Astrocyte of the hippocampus (primary cell): ENCODE results near the gene TRIM59.
"Not testable (repeated sequence)": the region's sequence is repeated elsewhere in the genome, so short reads cannot be mapped to it uniquely, and the experiment has no call there.

Source experiments
- DNase-seq: peaks from one replicate; pipeline ENCODE4 v3.0.0; 2011; ENCODE audit warnings: low read depth, low spot score

The TRIM59 gene

DNA sequence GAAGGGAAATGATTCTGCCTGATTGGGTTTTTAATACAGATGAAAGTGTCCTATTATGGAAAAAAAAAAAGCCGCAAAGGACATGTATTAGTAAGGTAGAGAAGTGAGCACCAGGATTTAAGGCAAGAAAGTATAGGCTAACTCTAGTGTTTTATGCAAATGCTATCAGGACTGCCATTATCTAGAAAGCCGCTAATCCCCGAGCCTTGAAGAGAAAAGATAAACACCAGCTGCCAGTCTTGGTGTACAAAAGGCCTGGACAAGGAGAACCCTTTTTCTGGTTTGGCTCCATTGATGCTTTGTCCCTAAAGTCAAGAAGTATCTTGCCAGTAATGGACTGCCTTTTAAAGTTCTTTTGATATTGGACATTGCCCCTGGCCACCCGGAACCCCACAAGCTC lies 8.6 kb upstream of the TRIM59 start:
- DNase-seq, result no peak

DNA sequence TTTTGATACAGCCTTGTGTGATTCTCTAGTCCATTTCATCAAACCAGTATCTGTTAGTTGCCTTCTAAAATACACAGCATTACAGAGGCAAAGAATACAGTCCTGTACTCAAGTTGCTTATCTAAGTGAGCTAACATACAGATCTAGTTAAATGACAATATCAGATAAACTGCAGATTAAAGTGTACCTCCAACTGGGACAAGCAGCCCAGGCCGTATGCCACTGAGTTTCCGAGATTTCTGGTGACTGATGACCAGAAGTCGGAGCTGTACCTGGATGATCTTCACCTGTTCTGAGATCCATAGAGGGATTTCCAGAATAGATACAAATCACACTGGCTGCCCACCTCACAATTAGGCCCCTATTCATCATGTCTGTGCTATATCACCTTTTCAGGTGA lies 6.3 kb upstream of the TRIM59 start:
- no peak for DNase-seq

DNA sequence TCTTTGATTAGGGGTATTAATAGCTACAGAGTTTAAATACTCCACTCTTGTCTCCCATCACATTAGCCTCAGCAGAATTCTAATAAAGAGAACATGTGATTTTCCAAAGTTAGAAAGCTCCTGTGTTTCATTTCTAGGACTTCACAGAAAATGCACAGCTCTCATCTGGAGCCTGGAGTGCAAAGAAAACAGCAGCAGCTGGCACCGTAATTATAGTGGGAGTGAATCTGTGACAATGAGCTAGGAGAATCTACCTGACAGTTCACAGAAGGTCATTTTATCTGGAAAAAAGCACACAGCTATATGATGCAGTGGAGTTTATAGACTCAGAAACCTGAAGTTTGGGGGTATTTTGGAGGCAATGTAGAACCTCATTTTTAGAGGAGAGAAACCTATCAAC lies 5.4 kb upstream of the TRIM59 start:
- DNase-seq, result no peak

DNA sequence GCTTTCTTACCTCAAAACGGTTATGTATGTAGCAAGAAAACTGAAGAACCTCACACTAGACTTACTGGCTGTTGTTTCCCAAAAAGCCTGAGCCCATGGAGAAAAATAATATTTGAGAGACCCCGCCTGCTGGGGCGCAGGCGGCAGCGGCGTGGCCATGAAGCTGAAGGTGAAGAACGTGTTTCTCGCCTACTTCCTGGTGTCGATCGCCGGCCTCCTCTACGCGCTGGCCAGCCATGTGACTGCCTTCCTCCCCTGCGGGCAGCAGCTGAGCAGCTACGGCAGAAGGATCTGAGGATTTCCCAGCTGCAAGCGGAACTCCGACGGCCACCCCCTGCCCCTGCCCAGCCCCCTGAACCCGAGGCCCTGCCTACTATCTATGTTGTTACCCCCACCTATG lies 2.7 kb upstream of the TRIM59 start:
- DNase-seq, result not testable (repeated sequence)

DNA sequence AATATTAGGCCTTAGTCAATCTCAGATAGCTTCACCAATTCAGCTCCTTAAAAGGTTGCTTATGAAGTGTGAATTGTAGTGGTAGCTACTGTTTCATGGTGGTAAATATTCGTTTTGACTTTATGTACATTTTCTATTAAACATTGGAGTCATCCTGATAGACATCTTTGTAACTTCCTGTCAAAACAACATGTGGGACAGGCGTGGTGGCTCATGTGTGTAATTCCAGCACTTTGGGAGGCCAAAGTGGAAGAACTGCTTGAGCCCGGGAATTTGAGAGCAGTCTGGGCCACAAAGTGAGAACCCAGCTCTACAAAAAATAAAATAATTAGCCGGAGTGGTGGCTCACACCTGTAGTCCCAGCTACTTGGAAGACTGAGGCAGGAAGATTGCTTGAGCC lies 2.0 kb upstream of the TRIM59 start:
- no peak for DNase-seq

DNA sequence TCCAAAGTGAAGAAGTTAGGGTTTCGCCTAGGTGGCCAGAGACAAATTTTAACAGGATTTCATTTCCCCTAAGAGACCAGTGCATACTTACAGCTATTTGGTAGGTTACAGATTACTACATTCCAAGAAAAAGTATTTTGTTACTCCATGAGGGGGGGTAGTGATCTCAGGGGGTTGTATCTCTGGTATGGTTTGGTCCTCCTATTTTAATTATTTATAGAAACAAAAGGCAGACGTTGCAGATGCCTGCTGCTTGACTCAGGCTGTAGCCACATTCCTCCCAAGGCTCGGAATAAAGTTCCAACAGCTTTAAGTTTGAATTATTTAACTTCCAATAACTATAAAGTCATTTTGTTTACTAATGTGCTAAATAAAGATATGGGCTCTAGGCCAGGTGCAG lies 1.3 kb upstream of the TRIM59 start:
- DNase-seq, result peak; percentile 63

DNA sequence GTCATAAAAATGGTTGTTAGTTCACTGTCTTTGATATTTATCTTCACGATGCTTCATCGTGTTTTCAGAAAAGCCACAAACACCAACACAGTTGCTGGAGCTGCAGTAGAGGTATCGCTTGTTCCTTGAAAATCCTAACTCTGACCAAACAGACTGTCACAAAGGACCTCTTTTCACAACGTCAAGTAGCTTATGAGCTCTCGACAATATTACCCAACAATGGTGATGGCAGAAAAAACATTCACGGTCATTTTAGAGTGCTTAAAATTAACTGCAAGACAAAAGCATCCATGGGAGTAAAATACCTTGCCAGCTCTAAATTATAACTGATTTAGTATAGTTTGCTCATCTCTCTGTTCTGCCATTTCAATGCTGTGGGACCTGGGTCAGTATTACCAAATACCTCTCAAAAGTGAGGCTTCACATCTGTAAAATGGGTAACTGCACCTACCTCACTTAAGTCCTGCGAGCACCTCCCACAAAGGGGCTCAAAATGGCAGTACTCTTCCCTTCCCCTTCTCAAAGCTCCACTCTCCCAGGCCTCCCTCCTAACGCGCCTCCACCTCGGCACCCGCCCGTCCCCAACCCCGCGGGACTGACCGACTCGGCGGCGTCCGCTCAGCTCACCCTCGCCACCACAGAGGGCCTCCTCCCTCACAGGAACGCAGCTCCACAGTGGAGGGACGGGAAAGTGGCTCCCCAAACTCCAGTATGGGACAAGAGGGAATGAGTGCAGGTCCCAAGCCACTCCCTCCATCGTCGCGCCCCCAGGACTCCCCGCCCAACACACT lies 546 bp downstream of the TRIM59 start:
- peak; percentile 43 for DNase-seq

DNA sequence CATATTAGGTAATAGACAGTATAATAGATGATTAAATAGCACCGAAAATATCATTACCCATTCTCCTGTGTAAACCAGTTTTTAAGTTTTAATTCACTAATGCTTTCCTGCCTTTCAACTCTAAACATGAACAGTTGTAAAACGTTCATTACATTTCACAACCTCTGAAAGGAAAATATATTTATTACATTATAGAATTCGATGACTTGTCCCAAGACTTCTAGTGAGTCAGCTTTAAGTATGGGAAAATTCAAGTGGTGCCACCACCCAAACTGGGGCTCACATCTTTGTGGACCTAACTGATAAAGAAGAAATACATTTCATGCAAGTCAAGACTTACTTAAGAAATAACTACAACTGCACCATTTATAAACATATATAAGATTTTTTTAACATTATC lies 2.0 kb downstream of the TRIM59 start:
- DNase-seq, result peak; percentile 19

DNA sequence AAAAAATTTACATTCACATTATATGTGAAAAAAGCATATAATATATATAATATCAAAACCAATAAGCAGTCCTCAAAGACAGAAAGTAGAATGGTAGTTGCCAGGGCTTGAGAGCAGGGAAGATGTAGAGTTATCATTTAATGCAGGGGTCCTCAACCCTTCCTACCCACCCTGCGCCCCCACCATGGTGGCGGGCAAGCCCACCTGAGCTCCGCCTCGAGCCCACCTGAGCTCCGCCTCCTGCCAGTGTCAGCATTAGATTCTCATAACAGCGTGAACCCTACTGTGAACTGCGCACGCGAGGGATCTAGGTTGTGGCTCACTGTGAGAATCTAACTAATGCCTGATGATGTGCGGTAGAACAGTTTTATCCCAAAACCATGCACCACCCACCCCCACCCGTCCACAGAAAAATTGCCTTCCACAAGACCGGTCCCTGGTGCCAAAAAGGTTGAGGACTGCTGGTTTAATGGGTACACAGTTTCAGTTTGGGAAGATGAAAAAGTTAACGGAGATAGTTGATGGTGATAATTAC lies 3.0 kb downstream of the TRIM59 start:
- no peak for DNase-seq

DNA sequence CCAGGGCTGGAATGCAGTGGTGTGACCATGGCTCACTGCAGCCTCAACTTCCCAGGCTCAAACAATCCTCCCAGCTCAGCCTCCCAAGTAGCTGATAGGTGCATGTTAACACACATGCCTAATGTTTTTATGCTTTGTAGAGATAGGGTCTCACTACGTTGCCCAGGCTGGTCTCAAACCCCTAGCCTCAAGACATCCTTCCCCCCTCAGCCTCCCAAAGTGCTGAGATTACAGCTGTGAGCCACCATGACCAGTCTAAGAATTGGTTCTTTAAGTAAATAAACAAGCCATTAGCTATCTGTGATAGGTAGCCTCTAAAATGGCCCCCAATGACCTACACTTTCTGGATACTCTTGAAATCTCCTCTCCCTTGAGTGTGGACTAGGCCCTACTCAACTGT lies 3.7 kb downstream of the TRIM59 start:
- DNase-seq, result no peak

DNA sequence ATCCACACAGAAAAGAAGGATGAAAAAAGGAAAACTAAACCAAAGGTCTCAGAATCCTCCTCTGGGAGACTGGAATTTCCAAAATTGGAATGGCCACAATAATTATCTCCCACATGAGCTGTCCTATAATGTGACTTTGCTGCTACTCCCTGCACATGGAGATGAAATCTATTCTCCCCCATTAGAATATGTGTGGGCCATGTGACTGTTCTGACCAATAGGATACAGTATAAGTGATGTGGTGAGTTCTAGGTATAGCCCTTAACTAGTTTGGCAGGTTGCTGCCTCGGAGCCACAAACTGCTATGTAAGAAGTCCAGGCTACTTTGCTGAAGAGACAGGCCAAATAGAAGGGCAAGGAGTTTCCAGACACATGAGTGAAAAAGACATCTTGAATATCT lies 5.2 kb downstream of the TRIM59 start:
- DNase-seq, result no peak

DNA sequence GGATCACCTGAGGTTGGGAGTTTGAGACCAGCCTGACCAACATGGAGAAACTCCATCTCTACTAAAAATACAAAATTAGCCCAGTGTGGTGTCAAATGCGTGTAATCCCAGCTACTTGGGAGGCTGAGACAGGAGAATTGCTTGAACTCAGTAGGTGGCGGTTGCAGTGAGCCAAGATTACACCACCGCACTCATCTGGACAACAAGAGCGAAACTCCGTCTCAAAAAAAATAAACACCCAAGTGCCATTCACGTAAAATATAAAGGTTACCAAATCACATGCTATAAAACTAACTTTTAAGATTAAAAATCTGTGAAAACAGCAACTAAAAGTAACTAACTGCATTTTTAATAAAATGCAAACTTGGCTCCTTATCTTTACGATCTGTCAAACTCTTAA lies 8.9 kb downstream of the TRIM59 start:
- DNase-seq, result no peak

DNA sequence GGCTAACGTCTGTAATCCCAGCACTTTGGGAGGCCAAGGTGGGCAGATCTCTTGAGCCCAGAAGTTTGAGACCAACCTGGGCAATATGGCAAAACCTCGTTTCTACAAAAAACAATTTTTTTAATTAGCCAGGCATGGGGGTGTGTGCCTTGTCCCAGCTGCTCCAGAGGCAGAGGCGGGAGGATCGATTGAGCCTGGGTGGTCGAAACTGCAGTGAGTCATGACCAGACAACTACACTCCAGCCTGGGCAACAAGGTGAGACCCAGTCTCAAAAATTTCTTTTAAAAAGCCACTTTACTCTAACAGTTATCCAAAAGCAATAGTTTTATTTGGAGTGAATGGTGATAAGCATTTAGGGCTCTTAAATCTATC lies 12.5 kb downstream of the TRIM59 start:
- no peak for DNase-seq

DNA sequence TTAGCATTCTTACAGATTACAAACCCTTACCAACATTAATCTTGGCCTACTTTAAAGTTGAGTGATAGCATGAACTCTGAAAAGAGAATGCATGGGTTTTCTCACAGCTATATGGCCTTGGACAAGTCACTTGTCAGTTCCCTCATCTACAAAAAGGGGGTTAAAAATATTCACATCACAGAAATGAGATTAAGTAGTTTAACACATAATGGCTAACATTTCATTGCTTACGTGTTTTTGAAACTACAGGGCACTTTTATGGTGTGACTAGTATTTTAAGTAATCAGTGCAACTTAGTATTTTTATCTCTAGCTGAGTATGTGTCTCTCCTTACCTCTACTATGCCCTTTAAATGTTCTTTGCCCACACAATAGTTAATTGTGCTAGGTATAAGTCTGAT lies 13.8 kb downstream of the TRIM59 start:
- DNase-seq, result no peak

DNA sequence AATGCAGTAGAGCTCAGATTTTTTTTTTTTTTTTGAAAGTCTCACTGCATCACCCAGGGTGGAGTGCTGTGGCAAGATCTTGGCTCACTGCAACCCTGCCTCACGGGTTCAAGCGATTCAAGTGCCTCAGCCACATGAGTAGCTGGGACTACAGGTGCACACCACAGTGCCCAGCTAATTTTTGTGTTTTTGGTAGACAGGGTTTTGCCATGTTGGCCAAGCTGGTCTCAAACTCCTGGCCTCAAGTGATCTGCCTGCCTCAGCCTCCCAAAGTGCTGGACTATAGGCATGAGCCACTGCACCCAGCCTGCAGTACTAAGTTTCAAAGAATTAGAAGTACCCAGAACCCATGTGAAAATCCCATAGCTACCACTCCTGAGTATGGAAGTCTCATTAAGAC lies 14.5 kb downstream of the TRIM59 start:
- DNase-seq, result no peak

DNA sequence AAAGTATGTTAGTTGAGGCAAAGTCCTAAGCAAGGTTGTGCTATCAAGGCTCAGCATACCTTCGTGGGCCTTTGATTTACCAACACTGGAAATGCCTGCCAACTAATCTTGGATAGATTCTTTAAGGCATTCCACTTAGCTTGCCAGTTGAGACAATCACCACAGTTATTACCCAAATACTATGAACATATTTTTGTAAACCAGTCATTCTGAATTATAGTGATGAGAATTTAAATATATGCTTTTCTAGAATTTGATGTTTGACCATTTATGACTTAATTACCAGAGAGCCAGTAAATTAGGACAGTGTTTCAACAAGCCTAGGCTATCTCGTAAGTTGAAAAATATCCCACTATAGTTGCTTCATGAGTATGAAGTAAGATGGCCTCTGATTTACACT lies 15.5 kb downstream of the TRIM59 start:
- peak; percentile 72 for DNase-seq

DNA sequence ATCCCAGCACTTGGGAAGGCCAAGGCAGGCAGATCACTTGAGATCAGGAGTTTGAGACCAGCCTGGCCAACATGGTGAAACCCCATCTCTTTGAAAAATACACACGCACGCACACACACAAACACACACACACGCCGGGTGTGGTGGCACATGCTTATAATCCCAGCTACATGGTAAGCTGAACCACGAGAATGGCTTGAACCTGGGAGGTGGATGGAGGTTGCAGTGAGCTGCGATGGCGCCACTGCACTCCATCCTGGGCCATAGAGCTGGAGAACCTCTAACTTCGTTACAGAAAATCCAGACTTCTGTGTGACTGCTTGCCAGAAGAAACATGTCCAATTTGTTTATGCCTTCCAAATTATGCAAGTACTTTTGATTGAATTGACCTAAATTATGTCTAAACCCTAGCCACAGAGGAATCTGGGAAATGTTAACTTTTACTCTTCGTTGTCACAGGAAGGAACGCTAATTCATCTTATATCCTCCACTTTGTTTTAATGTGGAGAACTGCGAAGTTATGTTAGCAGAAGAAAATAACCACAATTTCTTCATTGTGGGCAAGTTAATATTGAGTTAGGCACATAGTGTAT lies 21.7 kb downstream of the TRIM59 start:
- no peak for DNase-seq

DNA sequence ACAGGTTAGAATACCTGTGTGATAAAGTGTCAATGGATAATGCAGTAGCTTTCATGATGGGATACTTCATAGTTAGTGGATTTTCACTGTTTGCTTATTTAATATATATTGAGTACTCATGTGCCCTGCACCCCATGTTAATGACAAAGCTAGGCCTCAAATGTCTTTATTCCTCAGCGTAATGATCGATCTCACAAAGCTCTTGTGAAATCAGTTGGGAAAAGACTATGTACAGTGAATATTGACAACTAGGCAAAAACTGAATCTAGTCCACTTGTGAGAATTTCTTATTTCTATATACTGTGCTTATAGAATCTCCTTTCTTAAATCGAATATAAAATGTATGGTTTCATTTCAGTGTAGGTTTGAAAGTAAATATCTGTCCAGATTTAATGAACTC lies 32.3 kb downstream of the TRIM59 start:
- no peak for DNase-seq

DNA sequence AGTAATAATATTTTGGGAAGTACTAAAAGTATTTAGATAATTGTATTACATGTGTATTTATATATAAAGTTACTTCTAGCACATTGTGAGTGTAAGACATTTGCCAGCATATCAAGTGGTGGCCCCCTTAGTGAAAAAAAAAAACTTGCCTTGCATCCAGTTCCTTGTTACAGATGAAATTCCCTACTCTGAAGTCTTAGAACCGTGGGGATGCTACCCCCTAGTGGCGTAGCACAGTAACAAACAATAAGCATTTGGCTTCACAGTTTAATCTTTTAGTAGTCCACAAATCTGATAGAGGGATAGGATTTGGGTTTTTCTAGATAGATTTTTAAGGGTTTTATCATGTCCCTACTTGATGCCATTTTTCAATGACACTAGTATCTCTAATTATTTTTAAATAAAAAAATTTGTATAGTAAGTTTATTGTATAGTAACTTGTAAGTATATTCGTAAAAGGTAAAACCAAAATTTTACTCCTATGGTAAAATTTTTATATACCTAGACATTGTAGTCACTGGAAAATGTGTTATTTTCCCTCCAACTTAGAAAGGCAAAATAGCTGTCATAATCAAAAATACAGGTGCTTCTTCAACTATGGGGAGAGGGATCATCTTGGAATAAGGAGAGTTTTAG lies 35.9 kb downstream of the TRIM59 start:
- peak; percentile 85 for DNase-seq

DNA sequence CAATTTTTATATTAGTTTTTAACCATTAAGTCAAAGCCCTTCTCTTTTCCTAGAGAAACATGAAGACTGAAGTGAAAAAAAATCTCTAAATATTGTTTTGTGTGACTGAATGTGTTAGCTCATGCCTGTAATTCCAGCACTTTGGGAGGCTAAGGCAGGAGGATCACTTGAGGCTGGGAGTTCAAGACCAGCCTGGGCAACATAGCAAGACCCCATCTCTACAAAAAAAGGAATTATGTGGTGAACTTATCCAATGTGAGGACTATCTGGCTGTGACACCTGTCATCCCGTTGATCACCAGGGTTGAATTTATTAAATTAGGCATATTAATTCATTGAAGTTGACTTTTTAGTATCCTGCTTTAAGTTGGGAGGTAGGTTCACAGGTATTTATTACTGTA lies 37.1 kb downstream of the TRIM59 start:
- no peak for DNase-seq

DNA sequence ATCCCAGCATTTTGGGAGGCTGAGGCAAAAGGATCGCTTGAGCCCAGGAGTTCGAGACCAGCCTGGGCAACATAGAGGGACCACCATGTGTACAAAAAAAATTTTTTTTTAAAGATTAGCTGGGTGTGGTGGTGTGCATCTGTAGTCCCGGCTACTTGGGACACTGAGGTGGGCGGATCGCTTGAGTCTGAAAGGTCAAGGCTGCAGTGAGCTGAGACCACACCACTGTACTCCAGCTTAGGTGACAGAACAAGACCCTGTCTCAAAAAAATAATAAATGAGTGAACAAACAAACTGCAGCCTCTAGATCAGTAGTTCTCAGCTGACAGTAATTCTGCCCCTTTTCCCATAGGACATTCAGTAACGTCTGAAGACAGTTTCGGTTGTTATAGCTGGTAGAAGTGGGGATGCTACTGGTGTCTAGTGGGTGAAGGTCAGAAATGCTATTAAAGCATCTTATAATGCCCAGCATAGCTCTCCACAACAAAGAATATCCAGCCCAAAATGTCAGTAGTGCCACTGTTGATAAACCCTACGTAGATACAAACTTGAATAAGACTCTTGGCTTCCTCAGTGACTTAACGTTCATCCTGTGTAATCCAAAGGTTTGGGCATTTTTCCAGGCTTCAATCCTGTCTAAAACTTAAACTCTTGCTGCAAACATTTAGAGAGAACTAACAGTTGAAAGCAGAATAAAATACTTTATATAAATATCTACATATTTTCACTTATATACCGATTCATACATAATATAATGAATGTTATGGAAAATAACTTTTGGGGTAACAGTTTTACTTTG lies 39.6 kb downstream of the TRIM59 start:
- DNase-seq, result no peak

DNA sequence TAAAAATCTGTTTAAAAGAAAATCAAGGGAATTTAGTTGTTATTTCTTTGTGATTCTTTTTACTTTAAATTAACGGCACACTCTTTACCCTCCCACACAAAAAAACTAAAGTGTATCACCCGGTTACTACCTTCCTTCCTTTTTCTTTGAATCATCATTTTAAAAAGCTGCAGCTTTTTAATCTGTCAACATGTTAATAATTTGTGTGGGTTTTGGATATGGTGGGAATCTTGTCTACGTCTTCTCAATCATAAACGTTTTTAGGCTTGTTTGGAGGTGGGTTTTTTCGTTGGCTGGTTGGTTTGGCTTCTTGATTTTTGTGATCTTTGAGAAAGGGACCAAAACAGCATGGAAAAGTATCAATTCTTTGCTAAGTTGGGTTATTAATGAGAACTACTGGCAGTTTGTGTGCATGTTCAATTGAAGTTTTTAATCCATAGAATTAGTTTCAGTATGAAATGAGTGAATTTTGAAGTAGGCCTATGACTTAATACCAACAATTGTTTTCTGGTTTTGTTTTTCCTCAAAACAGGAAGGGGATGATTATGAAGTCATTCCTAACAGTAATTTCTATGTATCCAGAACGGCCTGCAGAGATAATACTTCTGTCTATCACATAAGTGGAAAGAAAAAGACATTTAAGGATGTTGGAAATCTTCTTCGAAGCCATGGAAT lies 45.7 kb downstream of the TRIM59 start:
- DNase-seq, result peak; percentile 59
